Testis (tissue), 3 donors: ENCODE results near the gene ANKHD1. TPM values are rescaled to one million over a fixed set of nuclear protein-coding genes. Genes with fewer than 3 reads are reported as not detected.

Source experiments
- DNase-seq: peaks from one replicate; pipeline ENCODE4 v3.0.0-alpha.2; 2019
- H3K27ac ChIP-seq, 2 donors: fragments of 200-600 bp; sonication (generic); one replicate each; pipeline ENCODE4 v1.5.1; 2019
- H3K27me3 ChIP-seq: fragments of 200-600 bp; sonication (generic); one replicate; pipeline ENCODE4 v1.5.1; 2019
- H3K36me3 ChIP-seq: fragments of 200-600 bp; sonication (generic); one replicate; pipeline ENCODE4 v1.5.1; 2017; ENCODE audit warnings: low read depth; ENCODE audit errors: missing control alignments
- H3K4me1 ChIP-seq: fragments of 200-600 bp; sonication (generic); one replicate; pipeline ENCODE4 v1.5.1; 2019
- H3K4me3 ChIP-seq, 2 donors: fragments of 200-600 bp; sonication (generic); one replicate each; pipeline ENCODE4 v1.5.1; 2017 to 2019
- H3K9me3 ChIP-seq: fragments of 200-600 bp; sonication (generic); one replicate; pipeline ENCODE4 v1.5.1; 2017
- POLR2A ChIP-seq: fragments of 450-650 bp; IDR thresholded peaks from one replicate; pipeline ENCODE4 v1.6.1; 2017; ENCODE audit warnings: antibody characterized with exemption, mild to moderate bottlenecking, moderate library complexity
- WGBS, 2 donors: methylation state at CpG; one replicate each; pipeline ENCODE4 v1.1.5; 2018; 5-methylcytosine and 5-hydroxymethylcytosine counted together
- intact Hi-C: fragments of 100-400 bp; cut with DNase I; formaldehyde crosslinking; loops from one replicate; pipeline ENCODE4 v1.15.1; 2023; ENCODE audit warnings: low total_unique reads
- polyA plus RNA-seq: library from polyadenylated mRNA; stranded (reverse); fragments of 350-450 nt; fragmentation: Illumina TruSeq; extraction: RNeasy Lipid Tissue Mini Kit (QIAGEN cat#74804); gene quantifications from one replicate; pipeline ENCODE4 v1.2.3, GENCODE V29; 2014; ENCODE audit warnings: low read depth, low replicate concordance; ENCODE audit not compliant: insufficient read depth
- total RNA-seq, 2 donors: library from RNA; depleted of rRNA; stranded (reverse); fragments of >200 nt; gene quantifications; one replicate each; pipeline ENCODE4 v1.2.3, GENCODE V29; 2016
- TF ChIP-seq, protein P1 (sequence below), 3 experiments: fragments of 450-650 bp in 2 of 3; fragments of 200-600 bp in 1 of 3; sonication (generic) in 1 of 3; IDR thresholded peaks; one replicate each; pipeline ENCODE4 v1.5.1; 2016 to 2019; ENCODE audit warnings: antibody characterized with exemption in 3 of 3, mild to moderate bottlenecking in 2 of 3, moderate library complexity in 1 of 3

ANKHD1 gene
- total and polyA plus RNA-seq, 3 donors from 2014 or later: 70.0 to 172 (median 170) TPM

DNA sequence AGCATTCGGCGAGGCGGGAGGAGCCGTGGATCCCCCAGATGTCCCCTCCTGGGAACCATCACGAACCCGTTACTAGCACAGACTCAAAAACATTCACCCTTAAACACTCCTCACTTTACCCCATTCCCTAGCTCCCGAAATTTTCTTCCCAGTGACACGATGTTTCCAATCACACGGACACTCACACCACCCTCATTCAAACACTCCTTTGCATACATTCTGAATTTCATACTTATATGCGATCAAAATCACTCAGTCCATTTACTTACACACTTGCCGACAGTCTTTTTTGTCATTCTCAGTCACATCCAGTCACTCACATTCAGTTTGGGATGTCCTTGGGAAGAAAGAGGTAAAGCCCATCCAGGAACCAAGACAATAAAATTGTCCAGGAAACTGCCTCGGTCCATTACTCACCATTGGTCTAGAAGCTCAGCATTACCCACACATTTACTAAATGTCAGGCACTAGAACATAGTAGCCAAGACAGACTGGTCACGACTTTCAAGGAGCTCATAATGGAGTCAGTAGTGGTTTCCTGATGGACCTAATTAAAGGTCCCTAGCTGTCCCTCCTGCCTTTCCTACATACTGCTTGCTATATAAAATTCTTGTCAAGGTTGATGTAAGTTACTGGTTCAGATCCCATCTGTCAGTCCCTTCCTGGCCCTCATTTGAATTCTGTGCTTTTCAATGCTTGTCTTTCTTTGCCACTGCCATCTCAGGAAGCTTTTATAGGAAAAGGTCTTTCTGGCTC, 163.6 kb downstream of the ANKHD1 start:
- Histone ChIP-seq H3K4me3 (peak overlapping the region; percentile 61 to 76), H3K27me3 (no peaks in the 10 kb centered on the region), H3K36me3 (no peaks in the 10 kb centered on the region), H3K27ac (peak overlapping the region; percentile 86 to 93), H3K9me3 (no peaks in the 10 kb centered on the region), H3K4me1 (peaks cover 36% of the 10 kb centered on the region)
- 2 to 4% methylated on average over 13 of the region's 13 CpGs for WGBS, 2 donors
- DNase-seq: no peak
- intact Hi-C loops: no loop called here
- no peak for TF ChIP-seq POLR2A
- TF ChIP-seq, protein P1, sequence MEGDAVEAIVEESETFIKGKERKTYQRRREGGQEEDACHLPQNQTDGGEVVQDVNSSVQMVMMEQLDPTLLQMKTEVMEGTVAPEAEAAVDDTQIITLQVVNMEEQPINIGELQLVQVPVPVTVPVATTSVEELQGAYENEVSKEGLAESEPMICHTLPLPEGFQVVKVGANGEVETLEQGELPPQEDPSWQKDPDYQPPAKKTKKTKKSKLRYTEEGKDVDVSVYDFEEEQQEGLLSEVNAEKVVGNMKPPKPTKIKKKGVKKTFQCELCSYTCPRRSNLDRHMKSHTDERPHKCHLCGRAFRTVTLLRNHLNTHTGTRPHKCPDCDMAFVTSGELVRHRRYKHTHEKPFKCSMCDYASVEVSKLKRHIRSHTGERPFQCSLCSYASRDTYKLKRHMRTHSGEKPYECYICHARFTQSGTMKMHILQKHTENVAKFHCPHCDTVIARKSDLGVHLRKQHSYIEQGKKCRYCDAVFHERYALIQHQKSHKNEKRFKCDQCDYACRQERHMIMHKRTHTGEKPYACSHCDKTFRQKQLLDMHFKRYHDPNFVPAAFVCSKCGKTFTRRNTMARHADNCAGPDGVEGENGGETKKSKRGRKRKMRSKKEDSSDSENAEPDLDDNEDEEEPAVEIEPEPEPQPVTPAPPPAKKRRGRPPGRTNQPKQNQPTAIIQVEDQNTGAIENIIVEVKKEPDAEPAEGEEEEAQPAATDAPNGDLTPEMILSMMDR (IDR thresholded peaks at IDR 0.05): no peak

DNA sequence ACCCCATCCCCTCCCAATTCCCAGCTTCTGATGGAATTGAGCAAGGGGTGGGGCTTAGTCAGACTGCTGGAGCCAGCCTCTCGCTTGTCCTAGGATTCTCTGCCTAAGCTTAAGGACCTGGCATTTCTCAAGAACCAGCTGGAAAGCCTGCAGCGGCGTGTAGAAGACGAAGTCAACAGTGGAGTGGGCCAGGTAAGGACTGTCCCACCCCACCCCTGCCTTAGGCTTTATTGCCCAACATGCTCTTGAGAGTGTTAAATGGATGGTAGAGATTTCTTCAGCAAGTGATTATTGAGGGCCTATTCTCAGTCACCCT, 164.1 kb downstream of the ANKHD1 start:
- no peak for TF ChIP-seq POLR2A
- TF ChIP-seq, protein P1 (IDR thresholded peaks at IDR 0.05): no peak
- WGBS, 2 donors: 52 to 67% methylated on average over 4 of the region's 4 CpGs
- no peak for DNase-seq
- H3K4me3 ChIP-seq: peak overlapping the region in 1 of 2 donors; percentile 76
- intact Hi-C loops: no loop called here
- H3K27ac ChIP-seq: peak overlapping the region; percentile 86 to 93
- peaks cover 38% of the 10 kb centered on the region for H3K4me1 ChIP-seq
- no peaks in the 10 kb centered on the region for H3K27me3 ChIP-seq
- no peaks in the 10 kb centered on the region for H3K9me3 ChIP-seq
- H3K36me3 ChIP-seq: no peaks in the 10 kb centered on the region

DNA sequence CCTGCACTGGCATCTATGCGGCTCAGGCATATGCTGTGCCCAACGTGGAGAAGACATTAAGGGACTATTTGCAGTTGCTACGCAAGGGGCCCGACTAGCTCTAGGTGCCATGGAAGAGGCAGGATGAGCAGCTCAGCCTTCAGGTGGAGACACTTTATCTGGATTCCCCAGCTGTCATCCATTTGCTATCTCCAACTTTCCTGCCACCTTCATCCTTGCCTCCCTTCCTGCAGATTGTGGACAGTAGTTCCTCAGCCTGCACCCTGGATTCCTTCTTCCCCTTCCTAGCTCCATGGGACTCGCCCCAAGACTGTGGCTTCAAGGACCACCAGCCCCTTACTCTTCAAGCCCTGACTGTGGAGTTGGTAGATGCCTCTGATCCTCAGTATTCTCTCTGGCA, 165.0 kb downstream of the ANKHD1 start:
- 91 to 94% methylated on average over 5 of the region's 5 CpGs for WGBS, 2 donors
- Histone ChIP-seq H3K27ac (no peak overlapping the region), H3K36me3 (no peaks in the 10 kb centered on the region), H3K27me3 (no peaks in the 10 kb centered on the region), H3K9me3 (no peaks in the 10 kb centered on the region), H3K4me3 (no peak overlapping the region), H3K4me1 (peaks cover 48% of the 10 kb centered on the region)
- TF ChIP-seq, protein P1 (IDR thresholded peaks at IDR 0.05): no peak
- no peak for TF ChIP-seq POLR2A
- DNase-seq: no peak
- intact Hi-C loops: no loop called here

DNA sequence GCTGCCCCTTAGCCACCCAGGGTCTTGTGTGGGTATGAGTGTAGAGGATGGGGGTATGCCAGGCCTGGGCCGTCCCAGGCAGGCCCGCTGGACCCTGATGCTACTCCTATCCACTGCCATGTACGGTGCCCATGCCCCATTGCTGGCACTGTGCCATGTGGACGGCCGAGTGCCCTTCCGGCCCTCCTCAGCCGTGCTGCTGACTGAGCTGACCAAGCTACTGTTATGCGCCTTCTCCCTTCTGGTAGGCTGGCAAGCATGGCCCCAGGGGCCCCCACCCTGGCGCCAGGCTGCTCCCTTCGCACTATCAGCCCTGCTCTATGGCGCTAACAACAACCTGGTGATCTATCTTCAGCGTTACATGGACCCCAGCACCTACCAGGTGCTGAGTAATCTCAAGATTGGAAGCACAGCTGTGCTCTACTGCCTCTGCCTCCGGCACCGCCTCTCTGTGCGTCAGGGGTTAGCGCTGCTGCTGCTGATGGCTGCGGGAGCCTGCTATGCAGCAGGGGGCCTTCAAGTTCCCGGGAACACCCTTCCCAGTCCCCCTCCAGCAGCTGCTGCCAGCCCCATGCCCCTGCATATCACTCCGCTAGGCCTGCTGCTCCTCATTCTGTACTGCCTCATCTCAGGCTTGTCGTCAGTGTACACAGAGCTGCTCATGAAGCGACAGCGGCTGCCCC, 165.6 kb downstream of the ANKHD1 start:
- no peaks in the 10 kb centered on the region for H3K9me3 ChIP-seq
- no peaks in the 10 kb centered on the region for H3K36me3 ChIP-seq
- H3K27ac ChIP-seq: no peak overlapping the region
- 92 to 94% methylated on average over 16 to 21 of the region's 22 CpGs for WGBS, 2 donors
- DNase-seq: no peak
- H3K4me1 ChIP-seq: peaks cover 53% of the 10 kb centered on the region
- TF ChIP-seq POLR2A: no peak
- TF ChIP-seq, protein P1 (IDR thresholded peaks at IDR 0.05): no peak
- H3K27me3 ChIP-seq: no peaks in the 10 kb centered on the region
- no peak overlapping the region for H3K4me3 ChIP-seq
- intact Hi-C loops: no loop called here
